Measurements from ENCODE around the gene UBA1.

The UBA1 gene

DNA sequence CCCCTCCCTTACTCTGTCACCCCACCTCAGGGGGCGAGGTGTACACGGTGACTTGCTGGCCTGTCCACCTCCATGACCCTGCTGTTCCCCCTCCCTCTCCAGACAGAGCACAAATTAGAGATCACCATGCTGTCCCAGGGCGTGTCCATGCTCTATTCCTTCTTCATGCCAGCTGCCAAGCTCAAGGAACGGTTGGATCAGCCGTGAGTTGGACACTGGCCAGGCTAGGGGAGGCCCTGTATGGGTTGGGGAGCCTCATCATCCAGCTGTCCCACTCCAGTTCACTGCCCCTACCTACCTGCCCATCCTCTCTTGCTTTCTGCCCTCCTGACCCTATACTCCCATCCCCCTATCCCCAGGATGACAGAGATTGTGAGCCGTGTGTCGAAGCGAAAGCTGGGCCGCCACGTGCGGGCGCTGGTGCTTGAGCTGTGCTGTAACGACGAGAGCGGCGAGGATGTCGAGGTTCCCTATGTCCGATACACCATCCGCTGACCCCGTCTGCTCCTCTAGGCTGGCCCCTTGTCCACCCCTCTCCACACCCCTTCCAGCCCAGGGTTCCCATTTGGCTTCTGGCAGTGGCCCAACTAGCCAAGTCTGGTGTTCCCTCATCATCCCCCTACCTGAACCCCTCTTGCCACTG, 20.9 kb downstream of the UBA1 start:
- no peak for DNase-seq

GRCh38 chrX:47215291-47215900, 21.8 kb downstream of the UBA1 start:
- no peak for DNase-seq

DNA sequence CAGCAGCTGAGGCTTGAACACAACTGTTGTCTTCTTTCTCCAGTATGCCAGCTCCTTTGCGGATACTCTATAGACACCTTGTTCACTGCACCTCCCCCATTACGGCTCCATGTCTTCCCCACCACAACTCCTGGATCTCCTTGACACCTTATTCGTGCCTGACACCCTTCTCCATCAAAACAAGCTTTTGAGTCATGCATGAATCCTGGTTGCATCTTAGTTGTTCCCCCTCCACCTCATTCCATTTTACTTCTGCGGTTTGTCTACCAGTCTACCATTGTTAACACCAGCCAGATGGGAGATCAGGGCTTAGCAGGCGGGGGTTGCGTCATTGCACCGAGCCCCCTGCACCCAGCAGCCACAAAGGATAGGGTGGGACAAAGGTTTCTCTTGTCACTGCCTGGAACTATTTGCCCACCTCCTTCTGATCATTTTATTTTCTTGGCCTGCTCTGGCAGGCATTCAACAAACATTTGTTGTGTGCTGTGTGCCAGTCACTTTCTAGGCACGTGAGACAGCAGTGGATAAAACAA, 22.8 kb downstream of the UBA1 start:
- no peak for DNase-seq

DNA sequence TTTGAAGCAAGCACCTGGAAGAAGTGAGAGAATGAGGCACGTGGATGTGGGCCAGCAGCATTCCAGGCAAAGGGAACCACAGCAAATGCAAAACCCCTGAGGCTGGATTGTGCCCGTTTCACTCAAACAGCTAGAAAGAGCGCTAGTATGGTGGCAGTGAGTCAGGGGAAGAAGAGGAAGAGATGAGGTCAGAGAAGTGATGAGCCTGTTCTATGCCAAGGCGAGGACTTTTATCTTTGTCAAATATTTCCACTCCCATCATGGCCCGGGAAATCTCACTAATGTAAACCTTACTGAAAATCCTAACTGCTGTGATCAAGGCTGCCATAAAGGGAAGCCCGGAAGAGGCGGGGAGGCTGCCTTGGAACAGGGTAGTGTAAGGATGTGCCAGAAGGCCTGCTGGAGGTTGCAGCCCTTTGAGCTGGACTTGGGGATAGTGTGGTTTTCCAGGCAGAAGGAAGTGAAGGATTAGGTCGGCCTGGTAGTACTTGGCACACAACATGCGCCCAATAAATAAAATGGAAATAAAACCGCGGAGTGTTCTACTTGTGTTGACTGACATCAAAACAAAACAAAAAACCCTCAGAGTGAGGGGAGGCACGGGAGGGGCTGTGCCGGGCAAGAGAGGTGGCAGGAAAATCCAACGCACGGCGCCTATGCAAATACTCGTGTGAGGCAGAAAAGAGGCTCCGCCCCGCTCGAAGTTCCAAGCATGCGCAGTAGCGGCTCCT, 23.7 kb downstream of the UBA1 start:
- DNase-seq, result no peak

GRCh38 chrX:47217852-47218279, 24.2 kb downstream of the UBA1 start:
- DNase-seq, result peak; percentile 93

DNA sequence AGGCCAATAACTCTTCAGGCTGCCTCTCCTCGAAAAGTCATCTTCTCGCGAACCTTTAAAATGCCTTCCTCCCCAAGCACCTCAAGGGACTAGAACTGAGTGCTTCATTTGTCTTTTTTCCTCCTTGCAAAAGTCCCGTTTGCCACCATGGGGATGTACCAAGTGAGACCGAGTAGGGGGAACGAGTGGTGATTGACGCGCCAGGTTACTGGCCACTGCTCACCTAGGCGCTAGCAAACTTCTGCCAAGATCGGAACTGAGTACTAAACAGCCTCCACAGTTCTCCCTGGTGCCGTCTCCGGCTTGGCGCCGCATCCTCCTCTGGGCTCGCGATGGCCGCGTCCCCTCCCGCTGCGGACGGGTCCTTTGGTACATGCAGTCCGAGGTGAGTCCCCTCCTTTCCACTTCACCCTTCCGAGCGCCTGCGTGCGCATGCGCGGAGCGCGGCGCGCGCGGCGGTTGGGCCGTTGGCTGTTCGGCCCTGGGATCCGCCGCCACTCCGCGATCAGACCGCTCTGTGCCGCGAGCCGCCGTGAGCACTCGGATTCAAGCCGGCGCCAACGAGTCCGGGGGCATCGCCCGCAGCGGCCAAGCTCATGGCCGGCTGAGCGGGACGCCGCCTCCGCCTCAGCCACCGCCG, 24.8 kb downstream of the UBA1 start, which contains the start of gene CDK16:
CDK16 (plus strand) TSS at position 402 of the 640 bp plus-strand sequence. CDS start 4,877 bp downstream, outside the sequence.
- DNase-seq, result peak; percentile 67

DNA sequence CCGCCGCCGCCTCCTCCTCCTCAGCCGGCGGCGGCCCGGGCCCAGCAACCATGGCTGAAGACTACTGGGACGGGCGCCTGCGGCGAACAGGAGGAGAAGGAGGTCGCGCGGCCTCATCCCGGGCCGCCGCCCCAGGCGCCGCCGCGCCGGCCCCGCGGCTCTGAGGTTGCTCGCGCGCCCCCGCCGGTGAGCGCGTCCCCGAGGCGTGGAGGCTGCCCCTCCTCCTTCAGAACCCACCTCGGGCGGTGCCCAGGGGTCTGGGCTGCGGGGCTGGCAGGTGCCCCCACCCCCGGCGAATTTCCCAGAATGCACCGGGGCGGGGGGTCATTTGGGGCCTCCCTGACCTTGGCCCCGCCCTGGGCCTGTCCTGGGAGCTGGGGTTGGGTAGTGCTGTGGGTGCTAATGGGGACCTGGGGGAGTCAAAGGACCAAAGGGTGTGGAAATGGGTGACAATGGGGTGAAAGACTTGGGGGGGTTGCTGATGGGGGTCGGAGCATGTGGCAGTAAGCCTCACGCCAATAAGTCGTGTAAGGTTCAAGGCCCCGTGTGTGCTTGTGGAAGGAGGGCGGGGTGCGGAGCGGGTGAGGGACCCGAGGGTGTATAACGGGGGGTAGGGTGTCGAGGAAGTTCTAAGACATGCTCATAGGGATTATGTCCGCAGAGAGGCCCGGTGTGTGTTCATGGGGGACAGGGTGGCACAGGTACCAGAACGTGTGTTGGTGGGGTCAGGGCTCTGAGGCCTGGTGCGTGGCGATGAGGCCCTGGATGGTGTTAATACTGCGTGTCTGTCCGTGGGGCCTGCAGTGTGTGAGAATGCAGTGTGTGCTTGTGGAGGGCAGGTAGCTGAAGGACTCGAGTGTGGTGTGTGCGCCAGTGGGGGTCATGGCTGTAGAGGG, 25.5 kb downstream of the UBA1 start:
- DNase-seq, result peak; percentile 23

GRCh38 chrX:47221756-47222155, 28.1 kb downstream of the UBA1 start:
- DNase-seq, result no peak

- no peak for DNase-seq
Measured at GRCh38 chrX:47222751-47223350, 29.2 kb downstream of the UBA1 start.

- DNase-seq, result no peak
Measured at GRCh38 chrX:47223476-47224250, 30.0 kb downstream of the UBA1 start.

DNA sequence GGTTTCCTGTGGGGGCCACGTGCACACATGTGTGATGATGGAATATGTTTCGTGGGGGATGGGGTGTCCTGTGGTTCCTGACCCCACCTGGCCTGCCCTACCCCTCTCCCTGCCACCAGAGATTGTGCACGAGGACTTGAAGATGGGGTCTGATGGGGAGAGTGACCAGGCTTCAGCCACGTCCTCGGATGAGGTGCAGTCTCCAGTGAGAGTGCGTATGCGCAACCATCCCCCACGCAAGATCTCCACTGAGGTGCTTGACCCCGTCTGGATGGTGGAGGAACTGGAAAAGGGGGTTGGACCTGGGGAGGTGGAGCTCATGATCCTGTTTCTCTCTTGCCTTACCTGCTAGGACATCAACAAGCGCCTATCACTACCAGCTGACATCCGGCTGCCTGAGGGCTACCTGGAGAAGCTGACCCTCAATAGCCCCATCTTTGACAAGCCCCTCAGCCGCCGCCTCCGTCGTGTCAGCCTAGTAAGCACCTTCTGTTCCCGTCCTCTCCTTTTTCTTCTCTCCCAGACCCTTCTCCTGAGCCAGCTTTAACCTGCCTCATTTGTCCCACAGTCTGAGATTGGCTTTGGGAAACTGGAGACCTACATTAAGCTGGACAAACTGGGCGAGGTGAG, 30.8 kb downstream of the UBA1 start:
- no peak for DNase-seq

DNA sequence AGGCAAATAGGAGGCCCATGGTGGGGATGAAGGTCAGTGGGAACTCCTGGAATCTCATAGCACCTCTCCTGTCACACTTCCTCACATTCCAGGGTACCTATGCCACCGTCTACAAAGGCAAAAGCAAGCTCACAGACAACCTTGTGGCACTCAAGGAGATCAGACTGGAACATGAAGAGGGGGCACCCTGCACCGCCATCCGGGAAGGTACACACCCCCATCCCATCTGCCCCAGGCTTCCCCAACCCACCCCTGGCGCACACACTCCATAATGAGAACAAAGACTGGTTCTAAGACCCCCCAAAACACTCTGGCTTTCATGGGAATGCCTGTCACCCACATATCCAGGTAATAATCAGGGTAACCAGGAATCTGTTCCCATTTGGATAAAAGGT, 31.3 kb downstream of the UBA1 start:
- no peak for DNase-seq

- no peak for DNase-seq
Measured at GRCh38 chrX:47226071-47226470, 32.4 kb downstream of the UBA1 start.

- DNase-seq, result no peak
Measured at GRCh38 chrX:47226531-47227333, 33.1 kb downstream of the UBA1 start.

DNA sequence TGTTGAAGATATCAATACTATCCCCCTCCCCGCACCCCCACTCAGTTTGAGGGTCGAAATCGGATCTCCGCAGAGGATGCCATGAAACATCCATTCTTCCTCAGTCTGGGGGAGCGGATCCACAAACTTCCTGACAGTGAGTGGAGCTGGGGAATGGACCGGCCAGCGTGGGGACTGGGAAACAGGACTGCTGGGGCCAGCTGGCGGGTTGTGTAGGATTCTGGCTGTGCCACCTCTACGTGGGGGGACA, 33.6 kb downstream of the UBA1 start:
- DNase-seq, result no peak

DNA sequence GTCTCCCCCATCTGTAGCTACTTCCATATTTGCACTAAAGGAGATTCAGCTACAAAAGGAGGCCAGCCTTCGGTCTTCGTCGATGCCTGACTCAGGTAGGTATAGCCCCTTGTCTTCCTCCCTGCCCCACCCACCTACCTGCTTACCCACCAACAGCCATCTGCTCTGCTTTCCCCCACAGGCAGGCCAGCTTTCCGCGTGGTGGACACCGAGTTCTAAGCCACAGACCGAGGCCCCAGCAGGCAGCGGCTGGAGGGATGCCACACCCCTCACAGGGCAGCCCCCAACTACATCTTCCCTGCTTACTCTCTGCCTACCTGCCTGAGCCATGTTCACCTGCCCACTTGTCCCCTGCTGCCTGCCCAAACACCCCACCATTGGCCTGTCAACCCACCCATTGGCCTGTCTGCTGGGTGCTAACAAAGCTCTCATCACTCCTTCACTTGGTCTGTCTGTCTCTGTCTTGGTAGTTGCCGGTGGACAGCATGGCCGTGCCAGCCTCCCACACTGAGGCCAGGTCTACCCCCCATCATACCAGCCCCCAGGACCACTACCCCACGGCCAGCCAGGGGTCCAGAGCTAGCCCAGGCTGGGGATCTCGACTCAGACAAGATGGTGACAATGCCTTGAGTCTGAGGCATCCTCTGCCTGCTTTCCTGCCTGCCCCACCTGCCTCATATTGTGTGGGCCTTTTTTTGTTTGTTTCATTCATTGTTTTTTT, 35.1 kb downstream of the UBA1 start:
- no peak for DNase-seq

- DNase-seq, result no peak
Measured at GRCh38 chrX:47229427-47229826, 35.8 kb downstream of the UBA1 start.

DNA sequence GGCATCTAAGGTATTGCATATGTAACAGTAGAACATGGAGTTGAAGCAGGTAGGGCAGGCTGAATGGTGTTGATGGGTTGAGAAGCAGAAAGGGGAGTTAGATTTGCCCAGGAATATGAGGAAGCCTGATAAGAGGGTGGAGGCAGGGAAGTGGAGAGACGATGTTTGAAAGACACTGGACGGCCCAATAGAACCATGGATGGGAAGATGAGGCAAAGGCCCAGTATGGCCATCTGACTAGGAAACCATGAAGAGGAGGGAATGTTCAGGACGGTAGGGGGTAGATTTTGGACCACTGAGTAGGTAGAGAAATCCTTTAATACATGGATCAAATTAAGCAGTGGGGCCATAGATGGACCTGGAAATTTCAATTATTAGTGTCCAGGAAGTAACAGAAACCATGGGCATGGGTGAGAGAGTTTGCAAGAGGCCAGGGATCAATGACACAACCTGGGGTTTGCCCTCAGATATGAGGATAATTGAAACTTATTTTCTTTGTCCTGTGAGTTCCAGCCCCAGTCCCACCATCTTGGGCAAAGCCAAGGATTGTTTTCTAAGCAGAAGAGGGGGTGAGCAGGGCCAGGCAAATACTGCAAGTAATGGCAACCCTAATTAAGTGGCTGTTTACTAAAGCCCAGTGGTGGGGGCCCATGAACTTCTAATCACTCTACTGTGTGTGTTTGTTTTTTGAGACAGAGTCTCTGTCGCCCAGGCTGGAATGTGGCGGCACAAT, 36.7 kb downstream of the UBA1 start:
- no peak for DNase-seq

- no peak for DNase-seq
Measured at GRCh38 chrX:47231167-47231566, 37.5 kb downstream of the UBA1 start.

Measured in activated effector memory CD4-positive, alpha-beta T cell treated with Interleukin-2 at 50 U/mL for 16 hours (primary cell).